Muscle of arm (tissue), 12 donors: ENCODE results near the gene PXYLP1. TPM values are rescaled to one million over a fixed set of nuclear protein-coding genes. Genes with fewer than 3 reads are reported as not detected.

ENCODE experiments used
- DNase-seq: peaks from one replicate; pipeline ENCODE4 v3.0.0-alpha.2; 2013
- polyA plus RNA-seq, 12 donors: library from polyadenylated mRNA; unstranded; fragments of 120-200 nt; gene quantifications; one replicate each; pipeline ENCODE4 v1.2.1, GENCODE V29; 2013; ENCODE audit not compliant: insufficient read length in 12 of 12

Gene PXYLP1
- polyA plus RNA-seq, 12 donors, result 12.6 to 33.9 (median 20.0) TPM; not detected in 1

- no peak for DNase-seq
Measured at GRCh38 chr3:141341536-141341935, 109.9 kb downstream of the PXYLP1 start.

- no peak for DNase-seq
Measured at GRCh38 chr3:141342386-141342785, 110.8 kb downstream of the PXYLP1 start.

DNA sequence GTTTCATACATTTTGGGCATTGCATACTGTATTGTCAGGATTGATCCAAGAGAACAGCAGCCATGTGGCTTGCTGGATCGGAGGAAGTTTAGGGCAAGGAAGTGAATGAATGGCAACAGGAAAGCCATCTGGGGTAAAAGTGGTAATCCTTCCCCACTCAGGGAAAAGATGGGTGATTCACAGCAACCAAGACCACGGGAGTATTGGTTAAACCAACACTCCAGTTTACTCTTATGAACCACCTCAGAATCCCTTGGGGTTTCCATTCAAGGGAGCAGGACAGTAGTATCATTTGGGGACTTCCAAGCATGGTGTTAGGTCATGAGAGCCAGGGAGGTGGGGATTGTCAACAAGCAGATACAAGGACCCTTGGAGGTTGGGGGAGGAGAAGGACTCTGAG lies 111.5 kb downstream of the PXYLP1 start:
- no peak for DNase-seq

GRCh38 chr3:141343865-141344271 lies 112.2 kb downstream of the PXYLP1 start:
- DNase-seq, result no peak

Other genes with a start within 250 kb of the PXYLP1 start
- 10 to 100 TPM in 11 of 12 donors, not detected in 1; 13.0 to 36.2 (median 19.1) TPM for gene SPSB4, start 180.5 kb upstream of the PXYLP1 start, polyA plus RNA-seq
- 10 to 100 TPM in 11 of 12 donors, not detected in 1; 17.6 to 37.4 (median 20.8) TPM for gene ZBTB38, start 136.7 kb downstream of the PXYLP1 start, polyA plus RNA-seq